HG03025 (cell line): ENCODE results near the gene ACOXL.
"Not testable (repeated sequence)": the region's sequence is repeated elsewhere in the genome, so short reads cannot be mapped to it uniquely, and the experiment has no call there.

Experiments used
- ATAC-seq: cut with Tn5 transposase; IDR thresholded peaks from one replicate; pipeline ENCODE4 v1.9.1; 2021; ENCODE audit warnings: mild to moderate bottlenecking, moderate library complexity; ENCODE audit not compliant: unreplicated experiment, low FRiP score

Gene ACOXL

DNA sequence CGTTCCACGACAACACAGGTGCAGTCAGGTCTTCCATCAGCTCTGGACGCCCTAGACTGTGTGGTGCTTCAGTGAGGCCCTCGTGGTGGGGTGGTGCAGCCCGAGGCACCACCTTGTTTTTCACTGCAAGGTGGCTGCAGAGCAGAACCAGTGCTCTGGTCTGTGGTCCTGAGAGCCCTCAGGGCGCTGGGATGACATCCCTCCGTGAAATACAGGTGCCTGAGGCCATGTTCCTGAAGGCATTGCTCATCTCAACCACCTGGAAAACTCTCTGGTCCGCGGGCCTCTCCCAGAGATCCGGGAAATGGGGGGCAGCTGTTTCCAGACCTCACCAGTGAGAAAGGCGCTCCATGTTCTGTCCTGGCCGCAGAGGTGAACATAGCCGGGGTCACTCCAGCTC is 119.2 kb downstream of the ACOXL start:
- no peak for ATAC-seq

DNA sequence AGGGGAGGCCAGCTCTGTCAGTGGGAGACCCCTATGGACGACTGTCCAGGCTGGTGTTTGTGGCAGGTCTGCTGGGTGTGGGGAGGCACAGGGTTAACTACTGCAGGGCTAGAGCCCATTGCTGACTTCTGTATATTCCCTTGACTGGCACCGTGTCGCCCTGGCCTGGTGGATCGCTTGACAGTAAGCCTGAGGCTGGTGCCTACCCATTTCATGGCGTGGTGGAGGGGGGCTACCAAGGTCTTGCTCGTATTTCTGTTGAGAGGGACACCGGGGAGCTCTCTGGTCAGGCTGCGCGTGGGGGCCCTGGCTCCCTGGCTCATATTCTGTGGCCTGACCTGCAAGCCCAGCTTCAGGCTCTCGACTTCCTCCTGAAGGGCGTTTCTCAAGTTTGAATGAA is 119.7 kb downstream of the ACOXL start:
- no peak for ATAC-seq

DNA sequence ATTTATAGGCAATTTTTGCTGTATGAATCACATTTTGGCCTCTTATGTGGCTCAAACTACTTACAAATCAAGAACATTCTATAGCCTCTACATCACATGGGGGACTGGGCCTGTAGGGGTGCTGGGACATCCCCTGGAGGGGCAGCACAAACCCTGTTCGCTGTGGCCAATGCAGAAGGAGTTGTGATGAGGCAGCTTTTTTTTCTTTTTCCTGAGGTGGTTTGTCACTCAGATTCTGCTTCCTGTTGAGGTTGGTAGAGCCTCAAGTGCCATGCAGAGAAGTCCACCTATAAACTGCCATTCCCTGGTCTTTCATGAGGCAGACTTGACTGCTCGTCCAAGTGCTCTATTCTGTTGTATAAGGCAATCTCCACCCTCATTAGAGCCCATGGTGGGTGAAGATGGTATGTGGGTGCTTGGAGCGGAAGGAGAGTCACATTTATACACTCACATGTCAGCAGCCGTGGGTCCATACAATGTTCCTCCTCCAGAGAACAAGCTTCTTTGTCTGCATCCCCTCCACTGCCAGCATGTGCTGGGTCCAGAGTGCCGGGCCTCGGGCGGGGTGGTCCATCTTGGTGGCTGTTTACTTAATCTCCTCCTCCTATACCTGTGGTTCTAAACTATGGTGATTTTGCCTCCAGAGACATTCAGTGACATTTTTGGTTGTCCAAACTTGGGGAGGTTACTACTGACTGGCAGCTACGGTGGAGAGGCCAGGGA is 120.3 kb downstream of the ACOXL start:
- no peak for ATAC-seq

DNA sequence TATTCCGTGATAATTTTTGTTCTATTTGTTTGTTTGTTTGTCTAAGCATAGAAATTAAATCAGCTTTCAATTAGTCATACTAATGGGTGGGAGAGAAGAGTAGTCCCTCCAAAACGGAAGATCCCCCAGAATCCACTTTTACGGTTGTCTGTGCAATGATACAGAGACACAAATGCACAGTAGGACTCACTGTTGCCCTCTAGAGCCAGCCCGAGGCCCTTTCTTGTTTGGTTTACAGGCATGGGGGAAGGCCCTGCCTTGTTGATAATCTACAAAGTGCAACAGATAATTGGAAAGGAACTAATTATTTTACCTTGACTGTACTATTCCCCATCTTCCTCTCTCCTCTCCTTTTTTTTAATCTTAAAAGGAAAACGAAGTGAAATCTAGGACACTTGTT is 121.1 kb downstream of the ACOXL start:
- ATAC-seq, result no peak

DNA sequence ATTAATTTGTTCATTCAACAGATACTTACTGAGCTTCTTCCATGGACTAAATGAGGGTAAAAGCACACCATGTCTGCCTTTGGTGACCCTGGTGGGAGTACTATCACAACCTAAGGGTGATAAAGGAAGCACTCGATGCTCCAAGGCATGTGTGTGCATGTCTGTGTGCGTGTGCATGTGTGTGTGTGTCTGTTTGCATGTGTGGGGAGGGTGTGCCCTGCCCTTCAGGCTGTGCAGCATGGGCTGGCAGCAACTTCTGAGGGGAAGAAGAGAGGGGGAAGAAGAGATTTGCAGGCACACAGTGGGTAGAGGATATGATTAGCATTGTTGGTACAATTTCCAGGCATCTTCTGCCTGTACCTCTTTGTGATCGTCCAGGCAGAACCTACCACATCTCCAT is 121.6 kb downstream of the ACOXL start:
- ATAC-seq, result no peak

DNA sequence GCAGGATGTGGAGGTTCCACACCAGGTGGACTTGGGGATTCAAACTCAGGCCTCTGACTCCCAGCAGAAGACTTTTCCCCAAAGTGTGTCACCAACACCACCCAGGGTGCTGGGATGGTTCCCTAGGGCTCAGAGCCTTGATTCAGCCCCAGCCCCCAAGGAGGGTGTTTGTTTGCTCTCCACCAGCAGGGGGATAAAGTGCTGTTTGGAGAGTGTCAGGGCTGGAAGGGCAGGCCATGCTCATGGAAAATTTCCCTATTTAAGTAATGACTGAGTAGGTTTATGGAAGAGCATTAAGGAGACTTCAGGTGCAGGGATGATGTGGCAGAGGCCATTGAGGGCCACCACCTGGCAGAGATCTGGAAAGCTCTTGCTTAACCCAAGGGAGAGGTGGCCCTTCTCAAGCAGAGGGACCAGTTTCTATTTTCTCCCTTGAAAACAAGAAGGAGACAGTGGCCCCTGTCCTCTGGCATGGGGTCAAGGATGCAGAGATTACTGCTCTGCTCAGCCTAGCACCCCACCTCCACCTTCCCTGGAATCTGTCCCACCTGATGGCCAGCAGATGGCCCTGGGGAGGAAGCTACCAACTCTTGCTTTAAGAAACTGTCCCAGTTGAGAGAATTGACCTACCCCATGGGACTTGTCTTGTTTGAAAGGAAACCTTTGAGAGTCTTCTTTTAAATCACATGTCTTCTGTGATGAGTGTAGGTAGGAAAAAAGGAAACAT is 122.1 kb downstream of the ACOXL start:
- no peak for ATAC-seq

DNA sequence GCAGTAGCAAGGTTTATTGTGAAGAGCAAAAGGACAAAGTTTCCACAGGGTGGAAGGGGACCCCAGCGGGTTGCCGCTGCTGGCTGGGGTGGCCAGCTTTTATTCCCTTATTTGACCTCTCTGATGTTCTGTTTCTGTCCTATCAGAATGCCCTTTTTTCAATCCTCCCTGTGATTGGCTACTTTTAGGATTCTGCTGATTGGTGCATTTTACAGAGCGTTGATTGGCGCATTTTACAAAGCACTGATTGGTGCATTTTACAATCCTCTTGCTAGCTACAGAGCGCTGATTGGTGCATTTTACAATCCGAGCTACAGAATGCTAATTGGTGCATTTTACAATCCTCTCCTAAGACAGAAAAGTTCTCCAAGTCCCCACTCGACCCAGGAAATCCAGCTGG is 123.5 kb downstream of the ACOXL start:
- ATAC-seq, result not testable (repeated sequence)

DNA sequence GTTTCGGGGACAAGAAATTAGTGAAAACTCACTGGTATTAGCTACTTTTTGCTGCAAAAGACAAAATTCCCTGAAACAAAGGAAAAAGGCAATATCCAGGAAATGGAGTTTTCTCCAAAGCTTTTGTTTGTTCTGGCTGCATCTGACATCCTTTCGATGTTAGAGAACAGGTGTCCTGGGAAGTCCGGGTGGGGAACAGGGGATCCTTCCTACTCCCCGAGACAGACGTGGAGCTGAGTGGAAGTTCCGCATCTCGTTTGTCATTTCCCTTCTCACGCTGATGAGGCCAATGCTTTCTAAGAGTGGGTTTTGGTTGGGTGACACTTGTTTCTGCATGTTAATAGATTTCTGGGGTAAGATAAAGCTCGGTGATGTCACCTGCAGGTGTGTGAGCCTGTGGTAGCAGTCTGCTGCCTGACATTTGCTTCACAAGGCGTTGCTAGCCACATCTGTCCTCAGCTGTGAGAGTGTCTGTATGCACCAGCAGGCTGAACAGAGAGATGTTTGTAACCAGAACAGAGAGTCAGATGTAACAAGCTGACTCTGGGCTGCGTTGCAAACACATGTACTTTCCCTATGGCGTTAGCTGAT is 125.9 kb downstream of the ACOXL start:
- peak; percentile 88 for ATAC-seq

DNA sequence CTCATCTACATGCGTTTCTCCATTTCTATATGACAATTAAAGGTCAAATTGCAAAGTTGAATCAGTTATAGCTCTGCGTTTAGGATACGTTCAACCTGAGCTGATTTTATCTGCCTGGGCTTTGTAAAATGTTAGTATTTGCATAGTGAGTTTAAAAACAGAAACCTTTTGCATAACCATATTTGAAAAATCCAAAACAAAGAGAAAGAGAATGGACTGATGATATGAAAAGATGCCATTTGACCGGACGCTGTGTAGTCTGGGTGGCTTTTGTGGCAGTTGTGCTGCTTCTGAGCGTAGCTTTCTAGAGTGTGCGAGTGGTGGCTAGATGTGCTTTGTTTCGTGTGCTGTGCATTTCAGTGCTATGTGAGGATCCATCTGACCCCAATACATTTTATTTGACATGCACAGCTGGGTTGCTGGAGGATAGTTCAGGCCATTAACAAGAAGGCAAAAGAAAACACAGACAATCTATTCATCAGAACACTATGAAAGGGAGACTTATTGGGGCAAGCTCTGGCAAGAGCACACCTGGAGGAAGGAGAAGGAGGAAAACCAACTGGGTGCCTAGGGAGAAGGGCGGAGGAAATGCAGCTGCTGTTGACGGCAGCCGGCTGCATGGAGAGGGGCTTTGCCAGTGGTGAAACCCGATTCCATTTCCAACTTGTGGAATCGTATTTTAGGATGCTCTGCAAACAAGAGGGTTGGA is 126.8 kb downstream of the ACOXL start:
- no peak for ATAC-seq

DNA sequence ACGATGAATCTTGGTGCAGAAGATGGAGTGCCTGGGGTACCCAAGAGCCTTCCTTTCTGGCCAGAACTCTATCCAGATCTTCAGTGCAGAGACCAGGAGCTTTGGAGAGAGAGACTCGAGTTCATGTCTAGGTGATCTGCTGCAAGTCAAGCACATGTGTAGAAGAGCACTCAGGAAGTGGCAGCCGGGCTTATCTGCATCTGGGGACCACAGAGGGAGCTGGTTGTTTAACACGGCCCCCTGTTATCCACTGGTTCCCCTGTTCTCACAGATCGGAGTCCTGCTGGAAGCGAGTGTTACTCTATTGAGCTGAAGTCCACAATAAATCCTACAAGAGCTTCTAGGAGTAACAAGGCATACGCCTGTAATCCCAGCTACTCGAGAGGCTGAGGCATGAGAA is 128.3 kb downstream of the ACOXL start:
- no peak for ATAC-seq

DNA sequence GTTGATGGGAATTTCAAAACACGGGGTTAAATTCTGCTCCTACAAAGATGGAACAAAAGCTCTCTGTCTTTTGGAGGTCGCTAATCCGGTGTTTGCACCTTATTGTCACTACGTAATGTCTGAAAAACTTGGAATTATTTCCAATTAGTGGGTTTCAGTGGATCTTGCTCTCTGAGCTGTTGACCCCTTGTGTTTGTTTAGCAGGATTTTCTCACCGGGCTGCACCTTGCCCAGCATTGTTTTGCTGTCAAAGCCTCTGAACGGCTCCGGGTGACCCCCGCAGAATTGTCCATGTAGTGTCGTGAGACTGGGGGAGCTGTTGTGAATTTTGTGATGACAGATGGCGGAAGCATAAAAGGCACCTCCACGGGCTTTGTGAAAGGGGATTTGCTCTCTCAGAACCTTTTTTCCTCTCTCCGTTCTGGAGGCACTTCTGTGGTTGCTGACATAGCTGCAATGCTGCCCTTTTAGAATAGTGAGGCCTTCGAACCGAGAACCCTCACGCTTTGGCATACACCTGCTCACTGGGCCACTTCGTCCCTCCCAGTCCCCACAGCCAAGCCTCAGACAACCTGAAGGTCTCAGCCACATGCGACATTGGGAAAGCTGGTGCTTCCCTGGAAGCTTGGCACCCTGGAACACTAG is 129.4 kb downstream of the ACOXL start:
- ATAC-seq, result no peak

DNA sequence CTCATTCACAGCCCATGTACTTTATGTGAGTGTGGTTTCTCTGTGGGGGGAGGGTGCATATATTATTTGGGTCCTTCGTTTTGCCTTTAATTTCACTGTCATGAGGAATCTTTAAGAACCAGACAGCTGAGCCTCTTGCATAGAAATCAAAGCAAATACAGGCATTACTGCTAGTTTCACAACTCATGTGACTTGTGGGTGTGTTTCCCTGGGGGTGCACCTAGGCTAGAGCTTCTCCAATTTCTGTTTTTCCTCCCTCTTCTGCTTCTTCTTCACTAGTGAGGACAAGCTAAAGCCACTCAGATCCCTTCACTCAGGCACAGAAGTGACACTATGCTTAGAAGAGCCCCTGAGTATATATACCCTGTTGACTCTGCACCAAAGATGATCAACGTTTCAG is 131.4 kb downstream of the ACOXL start:
- ATAC-seq, result no peak

DNA sequence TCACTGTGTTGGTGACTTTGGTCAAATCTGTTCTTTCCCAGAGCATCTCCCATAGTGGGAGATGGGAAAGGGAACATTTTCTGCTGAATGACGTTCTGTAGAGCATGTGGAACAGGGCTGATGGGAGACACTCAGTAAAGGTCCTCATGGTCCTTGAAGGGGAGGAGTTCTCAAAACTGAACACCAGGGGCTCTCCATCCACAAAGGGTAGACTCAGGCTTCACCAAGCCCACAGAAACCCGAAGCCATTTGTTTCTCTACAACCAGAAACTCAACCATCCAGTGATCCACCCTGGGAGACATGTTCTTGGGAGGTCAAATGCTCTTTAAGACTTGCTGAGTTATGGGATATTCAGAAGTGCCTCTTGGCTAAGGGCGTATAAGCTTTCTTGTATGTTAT is 131.8 kb downstream of the ACOXL start:
- ATAC-seq, result no peak

DNA sequence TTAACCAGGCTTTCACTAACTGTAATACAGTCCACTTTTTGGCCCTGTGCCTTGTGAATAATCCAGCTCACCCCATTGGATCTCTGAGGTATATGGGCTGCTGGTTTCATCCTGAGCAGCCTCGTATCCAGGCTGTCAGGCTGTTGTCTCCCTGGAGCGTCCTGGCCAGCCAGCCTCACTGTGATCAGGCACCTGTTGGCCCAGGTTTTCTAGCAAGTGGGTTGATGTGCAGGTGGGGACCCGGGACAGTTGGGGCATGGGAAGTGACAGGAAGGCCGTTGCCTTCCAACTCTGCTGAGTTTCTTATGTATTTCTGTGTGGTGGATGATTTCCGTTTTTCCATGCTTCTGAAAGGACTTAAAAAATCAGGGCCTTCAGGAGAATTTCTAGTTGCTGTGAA is 132.4 kb downstream of the ACOXL start:
- no peak for ATAC-seq

DNA sequence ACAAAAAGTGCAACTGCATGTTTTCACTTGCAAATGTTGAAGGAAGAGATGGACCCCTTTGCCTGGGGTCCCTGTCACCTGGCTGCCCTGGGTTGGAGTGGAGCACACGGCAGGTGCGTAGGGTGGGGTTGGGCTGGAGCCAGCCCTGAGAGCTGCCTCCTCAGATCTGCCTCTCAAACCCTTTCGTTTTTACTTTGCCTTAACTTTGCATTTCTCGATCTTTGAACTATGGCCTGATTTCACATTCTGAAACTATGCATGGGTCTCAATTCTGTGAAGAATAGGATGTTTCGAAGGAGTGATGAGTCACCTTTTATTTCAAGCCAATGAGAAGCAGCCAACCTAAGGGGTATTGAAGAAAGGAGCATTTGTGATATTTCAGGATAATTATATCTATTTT is 132.8 kb downstream of the ACOXL start:
- peak; percentile 75 for ATAC-seq

DNA sequence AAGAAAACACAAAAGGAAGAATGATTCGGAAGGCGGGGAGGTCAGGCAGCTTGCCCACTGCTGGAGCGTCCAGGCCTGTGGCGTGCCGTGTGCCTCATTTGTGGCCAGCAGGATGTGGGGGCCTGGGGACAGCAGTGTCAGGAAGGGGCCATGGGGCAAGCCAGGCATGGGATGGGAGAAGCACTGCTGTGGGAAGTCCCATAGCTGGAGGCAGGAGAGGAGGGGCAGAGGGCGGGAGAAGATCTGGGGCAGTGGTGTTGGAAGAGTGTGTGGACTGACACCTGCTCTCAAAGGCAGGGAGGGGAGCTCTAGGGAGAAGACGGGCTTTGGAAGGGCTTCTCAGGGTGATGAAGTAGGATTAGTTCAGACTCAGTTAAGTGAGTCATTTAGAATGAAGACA is 133.7 kb downstream of the ACOXL start:
- no peak for ATAC-seq

DNA sequence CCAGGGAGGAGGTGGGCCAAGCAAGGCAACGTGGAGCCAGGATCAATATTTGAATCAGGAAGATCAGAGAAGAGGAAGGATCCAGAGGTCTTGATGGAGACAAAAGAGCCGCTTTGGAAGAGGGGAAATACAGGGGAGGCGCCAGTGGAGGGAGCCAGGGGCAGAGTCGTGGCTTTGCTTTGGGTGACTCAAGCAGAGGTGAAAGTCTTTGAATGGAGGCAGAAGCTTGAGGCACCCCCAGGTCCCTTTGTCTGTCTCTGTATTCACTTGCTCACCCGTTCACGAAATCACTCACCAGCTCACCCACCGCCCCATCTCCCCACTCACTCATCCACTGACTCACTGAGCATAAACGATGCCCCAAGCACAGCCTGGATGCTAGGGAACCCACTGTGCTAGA is 134.1 kb downstream of the ACOXL start:
- no peak for ATAC-seq

DNA sequence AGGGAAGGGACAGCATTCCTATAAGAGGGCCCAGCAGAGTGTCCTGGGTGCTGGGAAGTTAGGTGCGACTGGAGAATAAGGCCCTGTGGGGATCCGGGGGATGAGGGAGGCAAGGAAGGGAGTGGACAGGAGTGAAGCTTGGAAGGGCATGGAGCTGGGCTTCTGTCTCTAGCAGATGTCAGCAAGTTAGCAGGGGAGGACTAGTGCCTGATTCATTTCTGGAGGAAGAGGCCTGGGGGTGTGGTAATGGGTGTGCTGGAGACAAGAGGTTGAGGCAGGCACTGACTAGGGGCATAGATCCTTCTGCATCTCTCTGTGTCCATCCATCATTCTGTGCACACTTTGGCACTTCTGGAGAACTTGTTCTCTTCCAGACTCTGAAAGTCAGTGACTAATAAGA is 134.7 kb downstream of the ACOXL start:
- no peak for ATAC-seq

DNA sequence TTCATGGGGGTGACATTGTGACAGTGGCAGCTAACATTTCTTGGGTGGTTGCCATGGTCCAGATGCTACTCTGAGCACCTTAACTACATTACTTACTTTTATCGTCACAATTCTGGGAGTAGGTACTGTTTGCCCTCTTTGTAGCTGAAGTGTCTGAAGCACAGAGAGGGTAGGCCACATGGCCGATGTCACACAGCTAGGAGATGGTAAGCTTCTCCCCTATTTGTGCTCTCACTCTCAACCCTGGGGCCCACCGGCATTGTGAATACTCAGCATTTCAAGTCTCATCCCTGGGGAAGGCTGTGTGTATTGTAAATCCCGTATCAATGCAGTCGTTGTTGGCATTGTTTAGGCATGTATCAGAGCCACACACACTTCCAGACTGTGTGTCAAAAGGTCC is 136.6 kb downstream of the ACOXL start:
- no peak for ATAC-seq

DNA sequence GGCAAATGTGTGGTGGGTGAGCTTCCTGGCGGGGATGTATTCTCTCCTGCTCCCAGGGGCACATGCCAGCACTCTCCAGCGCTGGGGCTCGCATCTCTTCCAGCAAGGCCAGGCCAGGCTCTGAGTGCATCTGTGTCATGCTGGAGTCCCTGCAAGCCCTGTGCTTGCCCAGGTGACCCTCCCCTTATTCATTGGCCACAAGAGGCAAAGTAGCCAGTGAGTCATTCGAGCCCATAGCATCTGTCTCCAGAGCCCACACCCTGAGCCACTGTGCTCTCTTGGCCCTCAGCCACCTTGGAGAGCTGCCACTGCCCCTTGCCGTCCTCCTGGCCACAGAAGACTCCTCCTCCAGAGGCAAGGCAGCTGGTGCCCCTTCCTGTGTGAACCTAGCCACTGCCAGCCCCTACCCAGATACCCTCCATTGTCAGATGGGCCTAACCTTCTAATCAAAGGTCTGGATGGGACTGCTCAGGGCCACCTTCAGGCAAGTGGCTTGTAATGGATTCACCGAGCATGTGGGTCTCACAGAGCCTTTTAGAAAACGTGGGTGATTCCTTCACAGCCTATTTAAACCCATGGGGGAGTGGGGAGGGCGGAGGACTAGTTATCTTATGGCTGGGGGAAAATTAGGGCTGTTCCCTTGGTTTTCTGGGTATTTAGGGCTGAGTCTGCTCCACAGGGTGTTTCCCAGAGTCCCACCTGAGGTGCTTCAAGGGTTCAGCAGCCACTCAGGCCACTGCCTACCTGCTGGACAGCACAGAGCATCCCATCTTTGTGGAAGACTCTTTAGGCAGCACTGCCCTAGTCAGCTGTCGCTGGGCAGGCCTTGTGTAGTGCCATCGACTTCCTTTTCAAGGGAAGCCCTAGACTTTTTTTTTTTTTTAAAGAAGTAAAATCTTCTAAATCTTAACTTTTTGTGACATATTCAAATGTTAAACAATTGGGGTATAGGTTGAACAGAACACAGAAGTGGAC is 137.4 kb downstream of the ACOXL start:
- no peak for ATAC-seq
